ENCODE data around the gene TECTB. TPM values are rescaled to one million over a fixed set of nuclear protein-coding genes. Genes with fewer than 3 reads are reported as not detected.

Gene TECTB
- total RNA-seq, 1 donor from 2014 or later, result not detected

- ATAC-seq (peak; percentile 40), DNase-seq (no peak)
- Histone ChIP-seq H3K27ac (no peak overlapping the region), H3K36me3 (no peaks in the 10 kb centered on the region), H3K4me1 (no peaks in the 10 kb centered on the region), H3K9me3 (no peaks in the 10 kb centered on the region), H3K4me3 (no peak overlapping the region), H3K27me3 (no peaks in the 10 kb centered on the region)
- no peak for TF ChIP-seq CTCF (IDR thresholded peaks at IDR 0.05)
- intact Hi-C loops (cut with DNase I), result no loop called here
These were observed 41.4 kb upstream of the TECTB start for GRCh38 chr10:112241651-112242341.

DNA sequence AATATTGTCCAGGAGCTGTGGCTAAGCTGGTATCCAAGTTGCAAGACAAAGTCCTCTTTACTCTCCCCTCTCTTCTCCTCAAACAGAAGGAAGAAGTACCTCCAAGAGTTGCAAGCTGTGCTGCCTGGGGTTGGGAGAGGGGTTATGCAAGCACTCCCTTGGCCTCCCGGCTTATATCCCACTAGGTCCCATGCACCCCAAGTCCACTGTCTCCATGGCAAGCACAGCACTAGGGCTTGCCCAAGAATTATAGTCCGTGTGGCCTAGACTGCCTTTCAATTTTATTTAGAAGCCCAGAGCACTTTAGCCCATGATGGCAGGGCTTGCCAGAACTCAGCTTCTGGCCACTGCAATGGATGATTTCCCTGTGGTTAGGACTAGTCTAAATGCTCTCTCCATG, 40.4 kb upstream of the TECTB start:
- Histone ChIP-seq H3K9me3 (no peaks in the 10 kb centered on the region), H3K27me3 (no peaks in the 10 kb centered on the region), H3K4me1 (no peaks in the 10 kb centered on the region), H3K4me3 (no peak overlapping the region), H3K27ac (no peak overlapping the region), H3K36me3 (no peaks in the 10 kb centered on the region)
- intact Hi-C loops (cut with DNase I), result no loop called here
- no peak for TF ChIP-seq CTCF (IDR thresholded peaks at IDR 0.05)
- ATAC-seq, result no peak
- DNase-seq, result no peak

- H3K36me3 ChIP-seq, result no peaks in the 10 kb centered on the region
- no peak overlapping the region for H3K27ac ChIP-seq
- no peak overlapping the region for H3K4me3 ChIP-seq
- intact Hi-C loops (cut with DNase I), result no loop called here
- H3K4me1 ChIP-seq, result no peaks in the 10 kb centered on the region
- no peak for TF ChIP-seq CTCF (IDR thresholded peaks at IDR 0.05)
- DNase-seq, result no peak
- no peaks in the 10 kb centered on the region for H3K9me3 ChIP-seq
- H3K27me3 ChIP-seq, result no peaks in the 10 kb centered on the region
- no peak for ATAC-seq
These were observed 39.5 kb upstream of the TECTB start for GRCh38 chr10:112243713-112244112.

DNA sequence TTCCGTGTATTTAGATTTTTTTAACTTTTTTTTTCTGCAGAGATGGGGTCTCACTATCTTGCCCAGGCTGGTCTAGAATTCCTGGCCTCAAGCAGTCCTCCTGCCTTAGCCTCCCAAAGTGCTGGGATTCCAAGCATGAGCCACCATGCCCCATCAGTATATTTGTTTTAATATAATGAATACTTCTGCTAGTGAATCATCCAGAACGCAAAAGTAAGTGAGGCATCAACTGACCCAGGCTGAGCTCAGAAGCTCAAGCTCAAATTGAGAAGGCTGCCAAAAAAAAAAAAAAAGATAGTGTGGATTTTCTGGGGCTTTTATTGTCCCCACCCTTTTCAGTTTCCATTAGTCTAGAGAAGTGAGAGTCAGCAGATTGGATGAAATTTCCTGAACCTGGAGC, 39.0 kb upstream of the TECTB start:
- intact Hi-C loops (cut with DNase I), result no loop called here
- Histone ChIP-seq H3K4me1 (no peaks in the 10 kb centered on the region), H3K36me3 (no peaks in the 10 kb centered on the region), H3K27me3 (no peaks in the 10 kb centered on the region), H3K27ac (no peak overlapping the region), H3K4me3 (no peak overlapping the region), H3K9me3 (no peaks in the 10 kb centered on the region)
- DNase-seq (no peak), ATAC-seq (no peak)
- TF ChIP-seq CTCF (IDR thresholded peaks at IDR 0.05), result no peak

DNA sequence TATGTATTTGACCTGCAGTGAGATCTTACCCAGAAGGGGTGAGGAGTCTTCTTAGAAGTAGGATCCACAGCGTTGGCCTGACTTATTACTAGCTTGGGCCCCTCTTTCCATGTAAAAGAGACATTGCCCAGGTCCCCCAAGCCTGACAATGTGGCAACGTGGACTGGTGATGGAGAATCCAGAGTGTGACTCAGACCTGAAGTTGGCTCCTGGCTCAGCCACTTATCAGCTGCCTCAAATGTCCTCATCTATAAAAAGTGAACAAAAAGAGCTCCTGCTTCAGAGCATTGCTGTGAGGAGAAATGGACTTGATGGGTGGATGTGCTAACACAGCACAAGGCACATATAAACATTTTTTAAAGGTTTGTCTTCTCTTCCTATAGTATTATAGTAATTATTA, 35.4 kb upstream of the TECTB start:
- Histone ChIP-seq H3K36me3 (no peaks in the 10 kb centered on the region), H3K4me3 (no peak overlapping the region), H3K27ac (no peak overlapping the region), H3K27me3 (no peaks in the 10 kb centered on the region), H3K4me1 (no peaks in the 10 kb centered on the region), H3K9me3 (no peaks in the 10 kb centered on the region)
- intact Hi-C loops (cut with DNase I), result no loop called here
- no peak for ATAC-seq
- no peak for DNase-seq
- TF ChIP-seq CTCF (IDR thresholded peaks at IDR 0.05), result no peak

Measured in upper lobe of right lung (tissue), 1 donor.